HG02642 (cell line): ENCODE measurements around the gene TBL3.

ENCODE experiments used
- ATAC-seq: cut with Tn5 transposase; IDR thresholded peaks from one replicate; pipeline ENCODE4 v1.9.1; 2021; ENCODE audit warnings: mild to moderate bottlenecking; ENCODE audit not compliant: unreplicated experiment, poor library complexity

The TBL3 gene

DNA sequence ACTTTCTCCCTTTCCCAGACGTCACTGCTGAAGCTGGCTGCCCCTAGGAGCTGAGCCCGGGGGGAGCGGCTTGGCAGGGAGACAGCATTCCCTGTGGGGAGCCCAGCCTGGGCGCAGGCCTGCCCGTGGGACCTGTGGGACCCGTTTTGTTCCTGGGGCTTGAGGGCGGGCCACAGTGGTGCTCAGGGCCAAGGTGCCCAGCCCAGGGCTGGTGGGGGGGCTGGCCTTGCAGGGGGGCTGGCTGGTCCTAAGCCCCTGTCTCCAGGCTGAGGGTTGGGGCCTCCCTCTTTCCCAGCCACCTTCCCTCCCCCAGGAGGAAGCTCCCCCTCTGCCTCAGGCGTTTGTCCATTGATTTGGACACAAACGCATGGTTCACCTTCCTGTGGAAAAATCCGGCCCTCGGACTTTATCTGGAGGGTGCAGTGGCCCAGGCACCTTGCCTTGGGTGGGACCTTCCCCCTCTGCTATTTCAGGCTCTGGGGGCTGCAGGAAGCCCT, 59.3 kb downstream of the TBL3 start:
- ATAC-seq = no peak
